GM11168 (cell line): Measurements from ENCODE around the gene ASTN1.

ENCODE experiments used
- in situ Hi-C: fragments of 300-500 bp; cut with MboI; formaldehyde crosslinking; loops from one replicate; pipeline ENCODE4 v1.12.0; 2022; ENCODE audit warnings: low sequenced_read_pairs; ENCODE audit not compliant: unreplicated experiment

Gene ASTN1

DNA sequence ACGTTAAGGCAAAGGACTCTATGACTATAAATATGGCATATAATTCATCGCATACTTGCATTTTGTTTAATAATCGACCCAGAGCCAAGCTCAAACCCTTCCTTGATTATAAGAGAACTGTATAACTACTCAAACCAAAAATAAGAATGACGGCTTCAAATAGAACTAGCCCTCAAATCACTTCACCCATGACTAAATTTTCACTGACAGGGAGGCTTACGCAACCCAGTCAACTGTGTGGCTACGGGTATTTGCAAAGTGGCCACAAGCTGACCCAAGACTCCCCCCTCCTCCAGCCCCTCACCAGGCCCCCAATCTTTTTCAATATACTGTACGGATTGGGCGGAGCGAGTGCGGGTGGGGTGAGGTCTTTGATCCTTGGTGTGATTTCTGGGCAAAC is 268.3 kb downstream of the ASTN1 start:
- in situ Hi-C loops: loop anchor here (25.0 kb wide), 1 partner anchor 291 kb away; no protein-coding TSS in a partner anchor

GRCh38 chr1:176894450-176894849 is 270.1 kb downstream of the ASTN1 start:
- in situ Hi-C loops: loop anchor here (25.0 kb wide), 1 partner anchor 293 kb away; no protein-coding TSS in a partner anchor

GRCh38 chr1:176893625-176894352 is 270.7 kb downstream of the ASTN1 start:
- in situ Hi-C loops: loop anchor here (25.0 kb wide), 1 partner anchor 294 kb away; no protein-coding TSS in a partner anchor

GRCh38 chr1:176888471-176889032 is 276.0 kb downstream of the ASTN1 start:
- in situ Hi-C loops: loop anchor here (10.0 to 25.0 kb wide), 2 partner anchors 299 to 334 kb away; no protein-coding TSS in a partner anchor

DNA sequence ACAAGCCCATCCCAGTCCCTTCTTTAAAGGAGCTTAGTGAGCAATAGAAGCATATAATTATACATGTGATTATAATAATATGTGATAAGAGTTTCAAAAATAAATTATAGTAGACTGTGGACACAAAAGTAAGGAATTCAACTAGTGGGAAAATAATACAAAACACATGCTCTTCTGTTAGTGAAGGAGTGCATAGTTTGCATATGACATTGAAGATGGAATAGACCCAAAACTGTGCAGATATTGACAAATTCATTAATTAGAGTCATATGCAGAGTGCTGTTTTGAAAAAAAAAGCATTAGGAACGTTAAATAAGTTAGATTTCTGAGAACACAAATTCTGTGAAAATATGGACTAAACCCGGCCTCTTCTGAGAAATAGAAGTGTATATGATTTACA is 278.8 kb downstream of the ASTN1 start:
- in situ Hi-C loops: loop anchor here (10.0 to 25.0 kb wide), 2 partner anchors 302 to 331 kb away; no protein-coding TSS in a partner anchor

DNA sequence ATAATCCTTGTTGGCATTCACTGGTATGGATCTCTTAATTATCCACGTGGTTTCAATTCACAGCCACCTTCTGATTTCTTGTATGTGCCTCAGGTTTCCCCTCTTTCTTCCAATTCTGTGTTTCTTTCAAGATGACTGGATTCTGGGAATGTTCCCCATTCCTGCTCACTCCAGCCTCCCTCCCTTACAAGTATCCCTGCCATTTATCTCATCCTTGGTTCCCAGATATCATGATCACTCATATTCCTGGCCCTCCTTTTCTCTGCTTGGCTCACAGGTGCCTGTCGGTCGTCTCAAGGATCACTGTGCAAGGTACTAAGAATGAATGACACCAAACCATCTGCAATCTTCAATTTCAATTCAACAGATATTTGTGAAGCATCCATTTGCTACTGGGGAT is 279.2 kb downstream of the ASTN1 start:
- in situ Hi-C loops: loop anchor here (10.0 to 25.0 kb wide), 2 partner anchors 302 to 331 kb away; no protein-coding TSS in a partner anchor

- in situ Hi-C loops: loop anchor here (10.0 to 25.0 kb wide), 2 partner anchors 302 to 330 kb away; no protein-coding TSS in a partner anchor
These were observed 279.6 kb downstream of the ASTN1 start for GRCh38 chr1:176884911-176885310.

GRCh38 chr1:176884286-176884685 is 280.2 kb downstream of the ASTN1 start:
- in situ Hi-C loops: loop anchor here (10.0 to 25.0 kb wide), 2 partner anchors 303 to 329 kb away; no protein-coding TSS in a partner anchor

DNA sequence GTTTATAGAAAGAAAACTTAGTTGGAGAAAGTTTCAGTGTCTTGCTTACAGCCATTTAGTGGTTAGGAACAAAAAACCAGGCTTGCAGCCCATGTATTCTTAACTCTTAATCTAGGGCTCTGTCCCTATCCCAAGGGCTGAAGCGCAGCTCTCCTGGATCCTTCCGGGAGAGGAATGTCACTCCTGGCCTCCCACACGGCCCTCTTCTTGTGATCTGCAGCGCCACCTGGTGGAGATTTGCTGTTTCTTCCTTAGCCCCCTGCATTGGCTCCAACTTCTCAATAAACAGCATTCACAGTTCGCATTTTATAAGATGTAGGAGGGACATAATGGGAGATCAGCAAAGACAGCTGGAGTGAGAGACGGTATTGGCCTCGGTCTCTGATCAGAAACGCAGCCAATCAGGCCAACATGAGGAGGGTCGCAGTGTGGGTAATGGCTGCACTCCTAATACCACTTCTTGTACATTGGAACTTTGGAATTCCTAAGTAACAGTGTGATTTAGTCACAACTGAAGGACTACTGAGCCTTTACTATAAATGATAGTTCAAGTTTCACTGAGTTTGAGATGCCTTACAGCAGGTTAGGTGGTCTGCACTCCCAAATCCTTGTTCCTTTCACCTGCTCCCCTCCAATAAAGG is 283.4 kb downstream of the ASTN1 start:
- in situ Hi-C loops: loop anchor here (10.0 to 25.0 kb wide), 2 partner anchors 306 to 326 kb away; no protein-coding TSS in a partner anchor

GRCh38 chr1:176879784-176880620 is 284.5 kb downstream of the ASTN1 start:
- in situ Hi-C loops: loop anchor here (10.0 to 25.0 kb wide), 2 partner anchors 307 to 325 kb away; no protein-coding TSS in a partner anchor

- in situ Hi-C loops: loop anchor here (25.0 kb wide), 1 partner anchor 308 kb away; no protein-coding TSS in a partner anchor
These were observed 285.6 kb downstream of the ASTN1 start for GRCh38 chr1:176878750-176879536.

GRCh38 chr1:176877557-176877956 is 287.0 kb downstream of the ASTN1 start:
- in situ Hi-C loops: loop anchor here (25.0 kb wide), 1 partner anchor 310 kb away; no protein-coding TSS in a partner anchor

DNA sequence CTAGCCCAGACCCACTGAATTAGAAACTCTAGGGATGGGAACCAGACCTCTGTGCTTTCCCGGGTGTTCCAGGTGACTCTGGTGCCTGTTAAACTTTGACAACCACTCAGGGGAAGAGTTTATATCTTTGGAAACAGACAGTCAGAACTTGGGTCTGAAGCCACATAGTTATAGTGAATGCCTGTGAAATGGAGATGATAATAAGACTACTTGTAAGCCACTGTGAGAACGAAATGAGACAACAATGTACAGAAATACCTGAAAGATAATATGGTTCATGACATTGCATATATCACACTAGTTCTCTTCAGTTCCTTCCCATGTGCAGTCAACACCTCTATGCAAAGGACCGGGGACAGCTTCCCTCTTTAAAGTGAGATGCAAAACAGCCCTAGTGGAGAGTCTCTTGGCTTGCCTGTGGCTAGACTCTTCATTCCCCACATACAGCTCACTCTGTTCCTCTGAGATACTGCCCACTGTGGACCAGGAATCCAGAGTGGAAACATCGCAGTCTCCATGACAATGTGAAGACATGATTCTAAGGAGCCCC is 287.5 kb downstream of the ASTN1 start:
- in situ Hi-C loops: loop anchor here (25.0 kb wide), 1 partner anchor 310 kb away; no protein-coding TSS in a partner anchor

GRCh38 chr1:176869577-176869976 is 294.9 kb downstream of the ASTN1 start:
- in situ Hi-C loops: no loop called here

DNA sequence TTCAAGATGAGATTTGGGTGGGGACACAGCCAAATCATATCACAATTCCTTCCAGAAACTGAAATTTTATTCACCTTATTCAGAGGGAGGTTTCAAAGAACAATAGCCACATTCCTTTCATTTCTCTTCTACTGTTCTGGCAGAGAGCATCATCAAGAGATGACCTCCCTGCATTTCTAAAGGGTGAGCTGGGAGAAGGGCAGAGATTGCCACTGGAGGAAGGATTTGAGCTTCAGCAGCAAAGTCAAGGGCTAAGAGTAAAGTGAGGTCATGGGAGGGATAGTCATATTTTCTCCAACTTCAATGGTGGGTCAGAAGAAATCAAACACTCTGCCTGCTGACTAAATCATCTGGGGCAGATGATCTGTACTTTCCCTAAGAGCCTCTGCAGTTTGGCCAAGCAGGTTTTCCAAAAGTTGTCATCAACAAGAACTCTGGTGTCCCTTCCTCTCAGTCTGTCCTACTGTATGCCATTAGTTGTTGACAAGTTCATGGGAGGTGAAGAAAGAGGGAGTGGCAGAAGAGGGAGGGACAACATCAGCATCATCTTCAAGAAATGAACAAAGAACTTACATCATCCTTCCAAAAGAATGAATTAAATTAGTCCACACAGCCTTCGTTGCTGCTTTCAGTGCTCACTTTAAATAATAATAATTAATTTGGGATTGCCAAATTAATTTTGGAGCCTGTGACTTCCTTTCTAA is 298.3 kb downstream of the ASTN1 start:
- in situ Hi-C loops: no loop called here

- in situ Hi-C loops: no loop called here
These were observed 300.3 kb downstream of the ASTN1 start for GRCh38 chr1:176864211-176864610.

- in situ Hi-C loops: no loop called here
These were observed 300.9 kb downstream of the ASTN1 start for GRCh38 chr1:176863613-176864012.

GRCh38 chr1:176858433-176858916 is 306.0 kb downstream of the ASTN1 start:
- in situ Hi-C loops: no loop called here
